NCI-H1694 (cell line): ENCODE measurements around the gene CD82.
"Not testable (repeated sequence)": the region's sequence is repeated elsewhere in the genome, so short reads cannot be mapped to it uniquely, and the experiment has no call there.

ENCODE experiments used
- DNase-seq: peaks from one replicate; lab custom pipeline; 2025; lab: John Stamatoyannopoulos, UW

CD82 gene

DNA sequence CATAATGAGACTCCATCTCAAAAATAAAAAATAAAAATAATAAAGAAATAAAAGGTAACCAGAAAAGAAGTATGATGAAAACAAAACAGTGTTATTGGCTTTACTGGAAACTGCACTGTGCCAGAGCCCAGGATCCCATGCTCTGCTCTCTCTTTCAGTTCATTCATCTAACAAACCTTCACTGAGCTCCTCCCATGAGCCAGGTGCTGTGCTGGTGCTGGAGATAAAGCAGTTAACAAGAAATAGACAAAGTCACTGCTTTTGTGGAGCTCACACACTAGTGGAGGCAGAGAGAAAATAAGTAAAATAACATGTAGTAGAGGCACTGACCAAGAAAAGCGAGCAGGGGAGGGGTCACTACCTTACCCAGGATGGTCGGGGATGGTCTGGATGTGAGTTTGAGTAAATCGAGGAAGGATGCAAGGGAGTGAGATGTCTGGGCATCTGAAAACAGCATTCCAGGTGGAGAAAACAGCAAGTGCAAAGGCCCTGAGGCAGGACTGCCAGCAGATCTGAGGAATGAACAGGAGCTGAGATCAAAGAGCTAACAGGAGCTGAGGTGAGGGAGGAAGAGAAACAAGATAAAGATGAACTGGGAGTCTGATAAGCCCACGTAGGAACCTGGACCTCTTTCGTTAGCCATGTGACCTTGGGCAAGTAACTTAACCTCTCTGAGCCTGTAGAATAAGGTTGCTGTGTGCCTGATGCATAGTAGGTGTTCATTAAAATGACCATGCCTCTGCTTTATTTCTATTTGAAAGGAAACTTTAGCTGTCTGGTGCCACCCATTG lies 31.3 kb upstream of the CD82 start:
- no peak for DNase-seq

DNA sequence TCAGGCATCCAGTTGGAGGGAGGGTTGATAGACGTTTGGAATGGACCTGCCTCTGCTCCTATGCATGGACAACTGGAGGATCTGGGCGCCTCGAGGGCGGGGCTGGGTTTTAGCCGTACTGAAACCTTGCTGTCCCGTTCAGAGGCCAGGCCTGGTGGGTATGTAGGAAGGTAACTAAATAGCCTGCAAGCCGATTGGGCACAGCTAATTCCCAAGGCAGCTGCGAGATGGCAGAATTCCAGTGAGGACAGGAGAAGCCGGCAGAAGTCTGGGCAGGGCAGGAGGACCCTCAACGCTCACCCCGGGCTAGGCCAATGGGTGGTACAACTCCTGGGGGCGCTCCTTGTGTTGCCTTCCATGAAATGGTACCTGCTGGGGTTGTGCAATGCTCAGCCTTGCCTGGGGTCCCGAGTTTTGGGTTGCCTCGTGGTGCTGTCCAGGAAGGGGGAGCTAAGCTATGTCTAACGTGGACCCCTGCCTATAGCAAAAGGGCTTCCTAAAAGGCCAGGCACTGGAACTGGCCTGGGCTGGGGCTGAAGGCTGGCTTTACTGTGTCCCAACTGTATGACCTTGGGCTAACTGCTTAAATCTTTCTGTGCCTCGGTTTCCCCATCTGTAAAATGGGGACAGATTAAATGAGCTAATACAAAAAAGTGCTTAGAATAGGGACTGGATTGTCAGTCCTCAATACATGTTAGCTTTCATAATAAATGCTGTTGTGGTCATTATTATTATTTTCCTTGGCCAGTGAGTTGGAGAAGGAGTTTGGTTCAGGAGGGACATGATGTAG lies 30.1 kb upstream of the CD82 start:
- no peak for DNase-seq

DNA sequence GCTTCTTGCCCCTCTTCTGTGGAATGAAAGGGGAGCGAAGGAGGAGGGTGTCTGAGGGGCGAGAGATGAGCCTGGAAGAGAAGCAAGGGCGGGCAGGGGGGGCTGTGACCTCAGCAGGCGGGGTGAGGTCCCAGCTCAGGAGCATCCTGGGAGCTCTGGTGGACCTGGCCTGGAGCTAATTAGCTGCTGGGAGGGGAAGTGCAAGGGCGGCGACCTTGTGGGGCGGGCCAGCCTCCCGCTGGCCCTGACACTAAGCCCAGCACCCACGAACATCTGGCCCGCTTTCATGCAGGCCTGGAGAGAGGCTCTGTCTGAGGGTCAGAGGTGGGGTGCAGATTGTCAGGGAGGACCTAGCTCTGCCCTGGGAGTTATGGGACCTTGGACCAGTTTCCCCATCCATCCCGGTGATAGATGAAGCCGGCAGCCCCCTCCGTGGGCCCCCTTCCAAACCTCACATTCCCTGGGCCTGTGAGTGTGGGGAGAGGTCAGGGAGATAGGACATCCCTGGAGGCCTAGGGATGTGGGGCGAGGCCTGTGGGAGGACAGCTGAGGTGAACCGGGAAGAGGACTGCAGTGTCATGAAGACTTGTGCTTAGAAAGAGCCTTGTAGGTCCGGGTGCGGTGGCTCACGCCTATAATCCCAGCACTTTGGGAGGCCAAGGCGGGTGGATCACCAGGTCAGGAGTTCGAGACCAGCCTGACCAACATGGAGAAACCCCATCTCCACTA lies 28.5 kb upstream of the CD82 start:
- no peak for DNase-seq

DNA sequence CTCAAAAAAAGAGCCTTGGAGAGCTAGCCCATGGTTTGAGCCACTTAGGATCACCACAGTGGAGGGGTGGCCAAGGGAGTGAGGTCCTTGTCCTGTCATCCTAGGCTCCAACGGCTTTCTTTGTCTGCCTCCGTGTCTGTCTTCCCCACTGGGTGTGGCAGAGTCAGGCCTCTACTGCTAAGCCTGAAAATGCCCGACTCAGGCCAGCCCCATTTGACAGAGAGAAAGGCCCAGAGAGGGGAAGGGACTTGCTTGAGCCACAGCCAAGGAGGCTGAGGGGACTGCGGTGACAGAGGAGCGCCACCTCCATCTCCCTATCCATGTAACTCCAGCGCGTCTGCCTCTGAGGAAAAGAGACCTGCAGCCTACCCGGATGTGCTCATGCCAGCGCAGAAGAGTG lies 27.8 kb upstream of the CD82 start:
- DNase-seq: no peak

DNA sequence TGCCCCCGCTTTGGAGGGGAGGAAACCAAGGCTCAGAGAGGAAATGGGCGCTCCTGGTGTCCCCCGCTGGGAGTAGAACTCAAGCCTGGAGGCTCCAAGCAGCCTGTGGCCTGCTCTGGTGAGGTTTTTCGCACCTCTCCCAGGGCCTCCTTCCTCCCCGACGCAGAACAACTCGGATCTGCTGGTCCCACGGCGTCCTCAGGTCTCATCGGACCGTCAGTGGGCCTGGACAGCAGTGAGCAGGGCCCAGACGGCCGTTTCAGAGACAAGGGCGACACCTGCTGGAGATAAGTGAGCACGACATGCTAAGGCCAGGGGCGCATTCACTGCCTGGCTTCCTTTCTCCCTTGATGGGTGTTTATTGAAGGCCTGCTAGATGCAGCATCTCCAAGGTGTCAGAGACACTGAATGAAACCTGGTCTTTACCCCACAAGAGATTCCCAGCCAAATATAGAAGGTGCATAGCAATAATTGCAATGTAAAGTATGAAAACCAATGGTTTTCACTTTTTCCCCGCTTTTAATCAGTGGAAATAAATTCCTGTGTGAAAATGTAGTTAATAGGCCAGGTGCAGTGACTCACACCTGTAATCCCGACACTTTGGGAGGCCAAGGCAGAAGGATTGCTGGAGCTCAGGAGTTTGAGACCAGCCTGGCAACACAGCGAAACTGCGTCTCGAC lies 26.9 kb upstream of the CD82 start:
- peak; percentile 63 for DNase-seq

DNA sequence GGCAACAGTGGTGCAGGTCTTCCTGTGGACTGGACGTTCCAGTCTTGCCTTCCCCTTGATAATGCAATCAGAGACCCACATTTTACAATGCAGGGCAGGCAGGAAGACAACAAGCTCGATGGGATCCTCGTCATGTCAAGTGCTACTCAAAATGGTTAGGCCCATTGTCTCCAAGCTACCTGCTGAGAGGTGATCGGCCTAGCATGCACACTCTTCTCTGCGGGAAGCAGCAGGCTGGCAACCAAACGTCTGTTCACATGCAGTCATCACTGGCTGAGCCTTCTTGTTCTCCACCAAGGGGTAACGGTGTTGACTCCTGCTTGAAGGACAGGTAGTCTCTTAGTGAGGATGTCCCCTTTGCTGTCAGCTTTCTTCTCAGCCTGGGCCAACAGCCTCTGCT lies 25.5 kb upstream of the CD82 start:
- no peak for DNase-seq

DNA sequence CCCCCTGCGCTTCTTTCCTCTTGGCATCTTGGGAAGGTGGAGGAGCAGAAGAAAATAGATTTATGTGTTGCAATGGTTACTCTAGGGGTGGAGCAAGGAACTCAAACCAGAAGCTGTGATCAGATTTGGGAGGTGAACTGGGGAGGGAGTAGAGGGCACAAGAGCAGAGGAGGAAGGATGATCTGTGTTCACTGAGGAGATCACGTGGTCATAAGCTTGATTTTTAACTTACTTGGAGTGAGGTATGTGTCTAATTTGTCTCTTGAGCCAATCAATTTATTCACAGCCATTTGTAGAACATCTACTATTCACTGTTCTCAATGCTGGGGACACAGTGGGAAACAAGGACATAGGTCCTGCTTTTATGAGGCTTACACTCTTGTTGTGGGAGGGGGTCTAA lies 24.8 kb upstream of the CD82 start:
- DNase-seq: no peak

DNA sequence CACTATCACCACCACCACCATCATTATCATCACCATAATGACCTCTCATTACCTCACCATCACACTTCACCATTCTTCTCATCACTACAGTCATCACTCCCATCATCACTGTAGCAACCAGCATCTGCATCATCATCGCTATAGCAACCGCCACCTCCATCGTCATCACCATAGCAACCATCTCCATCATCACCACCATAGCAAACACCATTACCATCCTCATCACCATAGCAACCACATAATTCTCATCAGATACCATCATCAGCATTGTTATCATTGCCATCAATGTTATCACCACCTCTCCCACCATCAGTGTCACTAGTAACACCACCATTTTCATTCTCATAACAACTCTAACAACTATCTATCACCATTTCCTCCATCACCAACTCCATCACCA lies 23.1 kb upstream of the CD82 start:
- no peak for DNase-seq

DNA sequence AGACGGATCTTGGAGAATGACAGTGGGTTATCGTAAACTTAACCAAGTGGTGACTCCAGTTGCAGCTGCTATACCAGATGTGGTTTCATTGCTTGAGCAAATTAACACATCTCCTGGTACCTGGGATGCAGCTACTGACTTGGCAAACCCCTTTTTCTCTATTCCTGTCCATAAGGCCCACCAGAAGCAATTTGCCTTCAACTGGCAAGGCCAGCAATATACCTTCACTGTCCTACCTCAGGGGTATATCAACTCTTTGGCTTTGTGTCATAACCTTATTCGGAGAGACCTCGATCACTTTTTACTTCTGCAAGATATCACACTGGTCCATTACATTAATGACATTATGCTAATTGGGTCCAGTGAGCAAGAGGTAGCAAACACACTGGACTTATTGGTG lies 18.5 kb upstream of the CD82 start:
- DNase-seq: not testable (repeated sequence)

DNA sequence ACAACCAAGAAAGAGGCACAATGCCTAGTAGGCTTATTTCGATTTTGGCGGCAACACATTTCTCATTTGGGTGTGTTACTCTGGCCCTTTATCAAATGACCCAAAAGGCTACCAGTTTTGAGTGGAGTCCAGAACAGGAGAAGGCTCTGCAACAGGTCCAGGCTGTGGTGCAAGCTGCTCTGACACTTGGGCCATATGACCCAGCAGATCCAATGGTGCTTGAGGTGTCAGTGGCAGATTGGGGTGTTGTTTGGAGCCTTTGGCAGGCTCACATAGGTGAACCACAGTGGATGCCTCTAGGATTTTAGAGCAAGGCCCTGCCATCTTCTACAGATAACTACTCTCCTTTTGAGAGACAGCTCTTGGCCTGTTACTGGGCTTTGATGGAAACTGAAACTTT lies 17.9 kb upstream of the CD82 start:
- not testable (repeated sequence) for DNase-seq

DNA sequence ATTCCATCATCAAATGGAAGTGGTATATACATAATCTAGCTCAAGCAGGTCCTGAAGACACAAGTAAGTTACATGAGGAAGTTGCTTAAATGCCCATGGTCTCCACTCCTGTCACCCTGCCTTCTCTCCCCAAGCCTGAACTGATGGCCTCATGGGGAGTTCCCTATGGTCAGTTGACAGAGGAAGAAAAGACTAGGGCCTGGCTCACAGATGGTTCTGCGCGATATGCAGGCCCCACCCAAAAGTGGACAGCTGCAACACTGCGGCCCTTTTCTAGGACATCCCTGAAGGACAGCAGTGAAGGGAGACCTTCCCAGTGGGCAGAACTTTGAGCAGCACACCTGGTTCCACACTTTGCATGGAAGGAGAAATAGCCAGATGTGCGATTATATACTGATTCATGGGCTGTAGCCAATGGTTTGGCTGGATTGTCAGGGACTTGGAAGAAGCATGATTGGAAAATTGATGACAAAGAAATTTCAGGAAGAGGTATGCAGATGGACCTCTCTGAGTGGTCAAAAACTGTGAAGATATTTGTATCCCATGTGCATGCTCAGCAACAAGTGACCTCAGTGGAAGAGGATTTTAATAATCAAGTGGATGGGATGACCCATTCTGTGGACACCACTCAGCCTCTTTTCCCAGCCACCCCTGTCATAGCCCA lies 17.3 kb upstream of the CD82 start:
- no peak for DNase-seq

DNA sequence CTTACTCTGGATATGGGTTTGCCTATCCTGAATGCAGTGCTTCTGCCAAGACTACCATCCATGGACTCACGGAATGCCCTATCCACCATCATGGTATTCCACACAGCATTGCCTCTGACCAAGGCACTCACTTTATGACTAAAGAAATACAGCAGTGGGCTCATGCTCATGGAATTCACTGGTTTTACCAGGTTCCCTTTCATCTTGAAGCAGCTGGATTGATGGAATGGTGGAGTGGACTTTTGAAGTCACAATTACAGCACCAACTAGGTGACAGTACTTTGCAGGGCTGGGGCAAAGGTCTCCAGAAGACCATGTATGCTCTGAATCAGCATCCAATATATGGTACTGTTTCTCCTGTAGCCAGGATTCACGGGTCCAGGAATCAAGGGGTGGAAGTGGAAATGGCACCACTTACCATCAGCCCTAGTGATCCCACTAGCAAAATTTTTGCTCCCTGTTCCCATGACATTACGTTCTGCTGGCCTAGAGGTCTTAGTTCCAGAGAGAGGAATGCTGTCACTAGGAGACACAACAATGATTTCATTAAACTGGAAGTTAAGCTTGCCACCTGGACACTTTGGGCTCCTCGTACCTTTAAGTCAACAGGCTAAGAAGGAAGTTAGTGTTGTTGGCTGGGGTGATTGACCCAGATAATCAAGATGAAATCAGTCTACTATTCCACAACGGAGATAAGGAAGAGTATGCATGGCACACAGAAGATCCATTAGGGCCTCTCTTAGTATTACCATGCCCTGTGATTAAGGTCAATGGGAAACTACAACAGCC lies 16.3 kb upstream of the CD82 start:
- not testable (repeated sequence) for DNase-seq

DNA sequence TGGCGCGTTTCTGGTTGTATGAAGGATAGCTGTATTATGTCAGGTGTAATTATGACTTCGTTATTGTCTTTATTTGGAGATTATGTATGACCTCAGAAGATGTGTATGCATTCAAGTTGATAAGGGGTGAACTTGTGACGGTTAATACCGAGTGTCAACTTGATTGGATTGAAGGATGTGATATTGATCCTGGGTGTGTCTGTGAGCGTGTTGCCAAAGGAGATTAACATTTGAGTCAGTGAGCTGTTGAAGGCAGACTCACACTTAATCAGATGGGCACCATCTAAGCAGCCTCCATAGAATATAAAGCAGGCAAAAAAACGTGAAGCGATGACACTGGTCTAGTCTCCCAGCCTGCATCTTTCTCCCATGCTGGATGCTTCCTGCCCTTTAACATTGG lies 15.3 kb upstream of the CD82 start:
- DNase-seq: no peak

DNA sequence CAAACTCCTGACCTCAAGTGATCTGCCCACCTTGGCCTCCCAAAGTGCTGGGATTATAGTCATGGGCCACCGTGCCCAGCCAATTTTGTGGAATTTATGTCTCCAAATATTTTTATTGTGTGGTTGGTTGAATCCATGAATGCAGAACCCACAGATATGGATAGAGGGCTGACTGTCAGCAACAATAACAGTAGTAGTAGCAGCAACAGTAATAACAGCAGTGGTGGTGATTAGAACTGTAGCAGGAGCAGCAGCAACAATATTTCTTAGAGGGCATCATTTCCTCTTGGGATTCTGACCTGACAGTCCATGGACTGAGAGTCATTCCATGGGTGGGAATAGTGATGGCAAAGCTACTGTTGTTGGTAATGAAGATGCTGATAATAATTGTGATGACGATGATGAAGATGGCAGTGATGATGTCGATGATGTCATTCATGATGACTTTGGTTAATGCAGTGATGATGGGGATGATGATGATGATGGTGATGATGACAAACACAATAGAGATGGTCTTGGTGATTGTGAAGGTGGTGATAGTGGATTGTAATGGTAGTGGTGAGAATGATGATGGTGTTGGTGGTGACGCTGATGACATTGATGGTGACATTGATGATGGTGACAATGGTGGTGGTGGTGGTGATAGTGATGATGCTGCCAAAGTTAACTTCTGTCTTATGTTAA lies 13.9 kb upstream of the CD82 start:
- no peak for DNase-seq

DNA sequence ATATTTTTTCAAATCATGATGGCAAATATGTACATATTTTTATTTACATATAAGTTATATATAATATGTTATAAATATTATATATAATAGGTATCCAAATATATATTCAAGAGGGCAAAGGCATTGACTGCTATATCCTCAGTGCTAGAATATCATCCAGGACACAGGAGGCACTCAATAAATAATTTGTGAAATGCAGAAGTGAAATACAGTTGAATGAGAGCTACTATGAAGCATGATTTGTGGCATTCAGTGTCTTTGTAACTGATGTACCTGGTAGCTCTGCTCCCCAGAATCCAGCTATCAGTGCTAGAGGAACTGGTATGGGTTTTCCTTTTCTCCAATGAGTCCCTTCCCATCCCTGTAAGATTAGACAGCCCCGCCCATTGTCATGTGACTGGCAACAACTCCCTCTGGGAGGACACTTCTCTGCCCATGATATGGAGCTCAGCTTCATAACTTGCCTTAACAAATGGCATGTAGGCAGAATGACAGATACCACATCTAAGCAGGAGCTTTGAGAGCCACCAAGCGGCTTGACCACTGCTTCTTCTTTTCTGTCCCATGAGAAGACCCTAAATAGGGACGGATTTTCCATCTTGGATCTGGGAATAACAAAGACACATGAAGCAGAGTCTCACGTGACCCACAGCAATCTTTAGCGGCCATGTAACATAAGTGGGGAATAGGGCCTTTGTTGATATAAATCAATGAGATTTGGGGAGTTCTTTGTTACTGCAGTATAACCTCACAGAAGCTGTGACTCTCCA lies 10.2 kb upstream of the CD82 start:
- DNase-seq: no peak

DNA sequence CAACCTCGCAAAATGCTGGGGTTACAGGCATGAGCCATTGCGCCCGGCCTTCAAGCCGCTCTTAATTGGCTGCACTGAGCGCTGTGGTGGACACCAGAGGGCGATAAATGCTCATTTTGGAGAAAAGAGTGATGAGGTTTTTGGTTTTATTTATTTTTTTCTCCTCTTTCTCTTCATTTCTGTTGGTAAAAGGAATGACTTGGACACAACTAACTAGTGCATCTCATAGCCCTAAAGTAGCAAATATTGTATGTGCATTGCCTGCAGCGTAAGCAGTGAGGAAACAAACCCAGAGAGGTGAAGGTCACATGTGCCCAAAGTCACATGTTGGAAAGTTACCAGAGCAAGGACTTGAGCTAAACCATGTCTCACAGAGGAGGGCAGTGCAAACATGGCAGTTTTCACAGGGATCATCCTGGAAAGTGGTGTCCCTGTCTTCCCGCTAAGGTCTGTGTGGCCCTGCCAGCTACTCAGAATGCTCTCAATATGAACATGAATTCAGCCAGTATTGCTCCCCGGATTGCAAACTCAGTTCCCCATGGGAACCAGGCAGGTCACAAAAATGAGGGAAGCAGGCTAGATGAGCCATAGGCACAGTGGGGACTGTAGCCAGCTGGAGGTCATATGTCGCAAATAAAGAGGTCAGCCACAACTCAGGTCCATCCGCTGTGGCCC lies 8.6 kb upstream of the CD82 start:
- peak; percentile 26 for DNase-seq

DNA sequence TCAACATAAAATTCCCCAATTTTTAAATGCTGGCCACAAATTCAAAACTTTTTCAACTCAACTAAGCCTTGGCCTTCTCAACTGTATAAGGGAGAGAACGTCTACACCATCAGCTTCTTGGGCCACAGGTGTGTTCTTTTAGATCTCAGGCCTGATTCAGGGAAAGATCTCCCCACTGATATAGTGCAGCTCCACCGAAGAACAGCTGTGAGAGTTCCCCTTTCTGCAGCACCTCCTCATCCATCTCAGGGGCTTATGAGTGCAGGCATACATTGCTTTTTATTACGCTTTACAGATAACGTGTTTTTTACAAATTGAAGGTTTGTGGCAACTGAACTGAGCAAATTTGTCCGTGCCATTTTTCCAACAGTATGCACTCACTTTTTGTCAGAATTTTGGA lies 8.0 kb upstream of the CD82 start:
- DNase-seq: no peak

DNA sequence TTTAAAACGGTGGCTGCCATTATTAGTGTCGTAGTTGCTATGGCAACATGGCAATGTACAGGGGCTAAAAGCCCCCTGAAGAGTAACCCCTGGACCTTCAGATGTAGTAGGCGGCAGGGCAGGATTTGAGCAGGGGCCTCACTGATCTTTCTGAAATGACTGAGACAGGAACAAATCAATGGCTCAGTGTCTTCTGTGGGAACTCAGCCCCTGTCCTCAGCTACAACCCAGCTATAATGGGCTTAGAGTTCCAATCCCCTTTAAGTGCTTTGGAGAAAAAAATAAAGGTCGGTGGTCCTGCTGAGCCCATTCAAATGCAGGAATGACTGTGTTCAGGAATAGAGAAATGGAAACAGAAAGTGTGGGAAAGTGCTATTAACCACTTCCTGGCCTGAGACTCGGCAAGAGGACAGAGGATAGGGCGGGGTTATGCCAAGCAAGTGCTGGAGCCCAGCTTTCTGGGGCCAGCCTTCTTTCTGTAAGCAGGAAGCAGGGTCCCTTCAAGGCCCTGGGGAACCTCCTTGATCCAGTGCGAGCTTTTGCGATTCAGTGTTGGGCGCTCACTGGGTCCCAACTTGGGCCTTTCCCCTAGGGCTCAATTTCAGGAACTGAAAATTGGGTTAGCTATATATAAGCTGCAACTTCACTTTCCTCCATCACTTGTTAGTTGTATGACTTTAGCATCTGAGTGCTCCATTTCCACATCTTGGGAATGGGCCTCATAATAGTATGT lies 6.1 kb upstream of the CD82 start:
- no peak for DNase-seq
